GM12891 (cell line): Measurements from ENCODE around the gene LRP1B.

ENCODE experiments used
- DNase-seq: peaks from one replicate; pipeline ENCODE4 v3.0.0; 2011; ENCODE audit warnings: low spot score; ENCODE audit not compliant: insufficient read length
- FAIRE-seq: peaks from 2 replicates; lab custom pipeline; 2011; peaks lifted over from hg19 to GRCh38; lab: Jason Lieb, UNC
- PAX5 ChIP-seq: IDR thresholded peaks from 2 replicates; pipeline ENCODE4 v1.6.1; 2011; ENCODE audit warnings: low read length, moderate library complexity, mild to moderate bottlenecking; ENCODE audit not compliant: insufficient read depth, severe bottlenecking
- POLR2A ChIP-seq: IDR thresholded peaks from 2 replicates; pipeline ENCODE4 v1.6.1; 2011; ENCODE audit warnings: low read depth, low read length, control low read depth
- POLR2AphosphoS5 ChIP-seq: IDR thresholded peaks from 2 replicates; pipeline ENCODE4 v1.6.1; 2011; ENCODE audit warnings: low read depth, low read length, control low read depth
- POU2F2 ChIP-seq: IDR thresholded peaks from 2 replicates; pipeline ENCODE4 v1.6.1; 2011; ENCODE audit warnings: low read depth, mild to moderate bottlenecking, control low read depth, low read length, moderate library complexity
- SPI1 ChIP-seq: IDR thresholded peaks from 2 replicates; pipeline ENCODE4 v1.6.1; 2011; ENCODE audit warnings: low read depth, low read length, control low read depth
- TAF1 ChIP-seq: IDR thresholded peaks from 2 replicates; pipeline ENCODE4 v1.6.1; 2011; ENCODE audit warnings: low read depth, low read length, control low read depth

The LRP1B gene

GRCh38 chr2:140843186-140843585 is 1287.6 kb downstream of the LRP1B start:
- TF ChIP-seq POU2F2 = no peak
- no peak for TF ChIP-seq TAF1
- TF ChIP-seq POLR2A = no peak
- no peak for TF ChIP-seq SPI1
- TF ChIP-seq PAX5 = no peak
- no peak for TF ChIP-seq POLR2AphosphoS5
- no peak for DNase-seq
- FAIRE-seq = no peak

GRCh38 chr2:140842110-140842509 is 1288.7 kb downstream of the LRP1B start:
- TF ChIP-seq PAX5 = no peak
- no peak for TF ChIP-seq POU2F2
- TF ChIP-seq POLR2A = no peak
- no peak for TF ChIP-seq TAF1
- TF ChIP-seq POLR2AphosphoS5 = no peak
- no peak for TF ChIP-seq SPI1
- DNase-seq (no peak), FAIRE-seq (no peak)

- no peak for FAIRE-seq
Observed at GRCh38 chr2:140841141-140841540, 1289.7 kb downstream of the LRP1B start.

GRCh38 chr2:140836826-140837225 is 1294.0 kb downstream of the LRP1B start:
- DNase-seq (no peak), FAIRE-seq (no peak)
- TF ChIP-seq POLR2A = no peak
- TF ChIP-seq SPI1 = no peak
- no peak for TF ChIP-seq PAX5
- TF ChIP-seq TAF1 = no peak

More at GRCh38 chr2:140841141-140841540, 1289.7 kb downstream of the LRP1B start:
- TF ChIP-seq SPI1 (no peak), POLR2A (no peak), POU2F2 (no peak), POLR2AphosphoS5 (no peak), TAF1 (no peak), PAX5 (no peak)
- DNase-seq = no peak

- FAIRE-seq = no peak
- no peak for DNase-seq
- TF ChIP-seq PAX5 = no peak
- no peak for TF ChIP-seq SPI1
- no peak for TF ChIP-seq POU2F2
- no peak for TF ChIP-seq TAF1
- no peak for TF ChIP-seq POLR2AphosphoS5
- TF ChIP-seq POLR2A = no peak
Observed at GRCh38 chr2:140835079-140835478, 1295.7 kb downstream of the LRP1B start.

- no peak for TF ChIP-seq POU2F2
- no peak for DNase-seq
- no peak for FAIRE-seq
Observed at GRCh38 chr2:140814141-140814540, 1316.7 kb downstream of the LRP1B start.

- DNase-seq (no peak), FAIRE-seq (no peak)
- no peak for TF ChIP-seq POLR2AphosphoS5
- TF ChIP-seq TAF1 = no peak
- no peak for TF ChIP-seq SPI1
- TF ChIP-seq PAX5 = no peak
- TF ChIP-seq POU2F2 = no peak
- no peak for TF ChIP-seq POLR2A
Observed at GRCh38 chr2:140808820-140809219, 1322.0 kb downstream of the LRP1B start.

- DNase-seq = no peak
- no peak for FAIRE-seq
- no peak for TF ChIP-seq PAX5
- no peak for TF ChIP-seq TAF1
- TF ChIP-seq POLR2A = no peak
- no peak for TF ChIP-seq SPI1
- no peak for TF ChIP-seq POLR2AphosphoS5
- no peak for TF ChIP-seq POU2F2
Observed at GRCh38 chr2:140808211-140808610, 1322.6 kb downstream of the LRP1B start.

- no peak for TF ChIP-seq SPI1
- TF ChIP-seq POLR2AphosphoS5 = no peak
- TF ChIP-seq POLR2A = no peak
- no peak for TF ChIP-seq PAX5
- TF ChIP-seq POU2F2 = no peak
- no peak for TF ChIP-seq TAF1
- FAIRE-seq (no peak), DNase-seq (no peak)
Observed at GRCh38 chr2:140804700-140805260, 1326.0 kb downstream of the LRP1B start.

- TF ChIP-seq POLR2AphosphoS5 = no peak
- TF ChIP-seq POU2F2 = no peak
- TF ChIP-seq TAF1 = no peak
- TF ChIP-seq PAX5 = no peak
- TF ChIP-seq POLR2A = no peak
- FAIRE-seq (no peak), DNase-seq (no peak)
Observed at GRCh38 chr2:140801311-140801710, 1329.5 kb downstream of the LRP1B start.
